GM12878 (cell line): ENCODE data around the gene SPDYA. TPM values are rescaled to one million over a fixed set of nuclear protein-coding genes. Genes with fewer than 3 reads are reported as not detected.

Experiments
- ASH2L ChIP-seq: fragments of 300-600, 200-600 bp; sonication (generic); IDR thresholded peaks from 2 replicates; pipeline ENCODE4 v1.6.1; 2017; ENCODE audit warnings: low read depth, mild to moderate bottlenecking, borderline replicate concordance
- CREM ChIP-seq: IDR thresholded peaks from 2 replicates; pipeline ENCODE4 v1.6.1; 2014; ENCODE audit warnings: antibody characterized with exemption, low read depth
- DPF2 ChIP-seq: fragments of 450-650 bp; IDR thresholded peaks from 2 replicates; pipeline ENCODE4 v1.6.1; 2017; ENCODE audit warnings: mild to moderate bottlenecking
- EP300 ChIP-seq, 2 experiments: fragments of 150-350 bp in 1 of 2; IDR thresholded peaks; 2 replicates each; pipeline ENCODE4 v1.6.1; 2011 to 2012; ENCODE audit warnings: low read depth in 2 of 2, low read length in 2 of 2, borderline replicate concordance in 1 of 2, improper control_type of control experiment in 1 of 2, inconsistent platforms in 1 of 2; ENCODE audit not compliant: control insufficient read depth in 1 of 2
- MTA3 ChIP-seq: IDR thresholded peaks from 2 replicates; pipeline ENCODE4 v1.6.1; 2012; ENCODE audit warnings: low read length, inconsistent platforms, borderline replicate concordance
- PBX3 ChIP-seq: IDR thresholded peaks from 2 replicates; pipeline ENCODE4 v1.6.1; 2011; ENCODE audit warnings: mild to moderate bottlenecking, low read depth, low read length, moderate library complexity; ENCODE audit not compliant: insufficient replicate concordance
- POLR2A ChIP-seq: IDR thresholded peaks from 2 replicates; pipeline ENCODE4 v1.6.1; 2011; ENCODE audit warnings: low read depth, mild to moderate bottlenecking, low read length
- POU2F2 ChIP-seq: IDR thresholded peaks from 3 replicates; pipeline ENCODE4 v1.6.1; 2011; ENCODE audit warnings: low read depth, mild to moderate bottlenecking, low read length, borderline replicate concordance
- RB1 ChIP-seq: fragments of 450-650 bp; formaldehyde crosslinking; IDR thresholded peaks from 2 replicates; pipeline ENCODE4 v1.6.1; 2017; ENCODE audit warnings: mild to moderate bottlenecking, borderline replicate concordance
- SIN3A ChIP-seq: IDR thresholded peaks from 2 replicates; pipeline ENCODE4 v1.6.1; 2012; ENCODE audit warnings: low read depth, low read length, improper control_type of control experiment
- SUPT20H ChIP-seq: IDR thresholded peaks from 2 replicates; pipeline ENCODE4 v1.6.1; 2011; ENCODE audit warnings: low read depth, mild to moderate bottlenecking, low read length, moderate library complexity, borderline replicate concordance; ENCODE audit not compliant: control insufficient read depth
- TCF3 ChIP-seq: IDR thresholded peaks from 2 replicates; pipeline ENCODE4 v1.6.1; 2012; ENCODE audit warnings: low read depth, mild to moderate bottlenecking, low read length, borderline replicate concordance; ENCODE audit not compliant: insufficient read depth
- polyA plus RNA-seq, 11 experiments: library from polyadenylated mRNA; depleted of rRNA in 4 of 11; unstranded in 6 of 11; stranded (reverse) in 5 of 11; fragments of >200 nt; fragmentation: Nextera tagmentation in 4 of 11; fragmentation: Illumina TruSeq in 1 of 11; extraction: Ambion mirVana in 4 of 11; extraction: Trizol in 1 of 11; gene quantifications; 1 replicate in 1 of 11; 2 replicates in 10 of 11; pipeline versions ENCODE4 v1.2.1 to v1.2.3, GENCODE V29; 2011 to 2016; ENCODE audit warnings: inconsistent platforms in 2 of 11, missing spikeins in 2 of 11, low read depth in 1 of 11
- total RNA-seq, 4 experiments: library from RNA; depleted of rRNA in 3 of 4; stranded (reverse); fragments of >200 nt in 3 of 4; fragmentation: Illumina TruSeq in 1 of 4; extraction: Trizol in 1 of 4; gene quantifications; 2 replicates each; pipeline versions ENCODE4 v1.2.1 to v1.2.3, GENCODE V29; 2013 to 2021
- TF ChIP-seq, protein P1 (sequence below): fragments of 450-650 bp; IDR thresholded peaks from 2 replicates; pipeline ENCODE4 v1.6.1; 2017; ENCODE audit warnings: borderline replicate concordance
- TF ChIP-seq, protein P2 (sequence below): fragments of 450-650 bp; IDR thresholded peaks from 2 replicates; pipeline ENCODE4 v1.6.1; 2017; ENCODE audit warnings: low read depth, mild to moderate bottlenecking, moderate library complexity
- TF ChIP-seq, protein P3 (sequence below): fragments of 450-650 bp; IDR thresholded peaks from 2 replicates; pipeline ENCODE4 v1.6.1; 2017; ENCODE audit warnings: mild to moderate bottlenecking, low read depth, inconsistent platforms; ENCODE audit not compliant: poor library complexity, severe bottlenecking

SPDYA gene
- total and polyA plus RNA-seq, 10 of the 15 experiments (the other 5 are each of a cell fraction or from before 2014, with no cell fraction given) = 0.12 to 2.4 (median 0.50) TPM

GRCh38 chr2:28894470-28895188 is 84.0 kb downstream of the SPDYA start, which contains the start of gene WDR43 (continued):
- peak; percentile 43; the same call in 1 of the 2 replicates for TF ChIP-seq RB1
- TF ChIP-seq, protein P1, sequence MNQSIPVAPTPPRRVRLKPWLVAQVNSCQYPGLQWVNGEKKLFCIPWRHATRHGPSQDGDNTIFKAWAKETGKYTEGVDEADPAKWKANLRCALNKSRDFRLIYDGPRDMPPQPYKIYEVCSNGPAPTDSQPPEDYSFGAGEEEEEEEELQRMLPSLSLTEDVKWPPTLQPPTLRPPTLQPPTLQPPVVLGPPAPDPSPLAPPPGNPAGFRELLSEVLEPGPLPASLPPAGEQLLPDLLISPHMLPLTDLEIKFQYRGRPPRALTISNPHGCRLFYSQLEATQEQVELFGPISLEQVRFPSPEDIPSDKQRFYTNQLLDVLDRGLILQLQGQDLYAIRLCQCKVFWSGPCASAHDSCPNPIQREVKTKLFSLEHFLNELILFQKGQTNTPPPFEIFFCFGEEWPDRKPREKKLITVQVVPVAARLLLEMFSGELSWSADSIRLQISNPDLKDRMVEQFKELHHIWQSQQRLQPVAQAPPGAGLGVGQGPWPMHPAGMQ = no peak
- 0 out of 2 replicates have a peak, but pooled peaks have one; percentile 21 for TF ChIP-seq SIN3A
- peak; percentile 97 for TF ChIP-seq POLR2A
- TF ChIP-seq EP300 (IDR thresholded peaks at IDR 0.05; ENCODE audit: borderline replicate concordance in 1 of 2, control insufficient read depth in 1 of 2, low read depth in 2 of 2, low read length in 2 of 2) = peak in 1 of 2 experiments; percentile 32; a peak in 1 of 4 replicates
- peak; percentile 90 for TF ChIP-seq CREM
- no peak; the same call in 1 of the 2 replicates for TF ChIP-seq TCF3
- TF ChIP-seq, protein P2, sequence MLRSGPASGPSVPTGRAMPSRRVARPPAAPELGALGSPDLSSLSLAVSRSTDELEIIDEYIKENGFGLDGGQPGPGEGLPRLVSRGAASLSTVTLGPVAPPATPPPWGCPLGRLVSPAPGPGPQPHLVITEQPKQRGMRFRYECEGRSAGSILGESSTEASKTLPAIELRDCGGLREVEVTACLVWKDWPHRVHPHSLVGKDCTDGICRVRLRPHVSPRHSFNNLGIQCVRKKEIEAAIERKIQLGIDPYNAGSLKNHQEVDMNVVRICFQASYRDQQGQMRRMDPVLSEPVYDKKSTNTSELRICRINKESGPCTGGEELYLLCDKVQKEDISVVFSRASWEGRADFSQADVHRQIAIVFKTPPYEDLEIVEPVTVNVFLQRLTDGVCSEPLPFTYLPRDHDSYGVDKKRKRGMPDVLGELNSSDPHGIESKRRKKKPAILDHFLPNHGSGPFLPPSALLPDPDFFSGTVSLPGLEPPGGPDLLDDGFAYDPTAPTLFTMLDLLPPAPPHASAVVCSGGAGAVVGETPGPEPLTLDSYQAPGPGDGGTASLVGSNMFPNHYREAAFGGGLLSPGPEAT = peak; percentile 83; the same call in 1 of the 2 replicates
- TF ChIP-seq, protein P3, sequence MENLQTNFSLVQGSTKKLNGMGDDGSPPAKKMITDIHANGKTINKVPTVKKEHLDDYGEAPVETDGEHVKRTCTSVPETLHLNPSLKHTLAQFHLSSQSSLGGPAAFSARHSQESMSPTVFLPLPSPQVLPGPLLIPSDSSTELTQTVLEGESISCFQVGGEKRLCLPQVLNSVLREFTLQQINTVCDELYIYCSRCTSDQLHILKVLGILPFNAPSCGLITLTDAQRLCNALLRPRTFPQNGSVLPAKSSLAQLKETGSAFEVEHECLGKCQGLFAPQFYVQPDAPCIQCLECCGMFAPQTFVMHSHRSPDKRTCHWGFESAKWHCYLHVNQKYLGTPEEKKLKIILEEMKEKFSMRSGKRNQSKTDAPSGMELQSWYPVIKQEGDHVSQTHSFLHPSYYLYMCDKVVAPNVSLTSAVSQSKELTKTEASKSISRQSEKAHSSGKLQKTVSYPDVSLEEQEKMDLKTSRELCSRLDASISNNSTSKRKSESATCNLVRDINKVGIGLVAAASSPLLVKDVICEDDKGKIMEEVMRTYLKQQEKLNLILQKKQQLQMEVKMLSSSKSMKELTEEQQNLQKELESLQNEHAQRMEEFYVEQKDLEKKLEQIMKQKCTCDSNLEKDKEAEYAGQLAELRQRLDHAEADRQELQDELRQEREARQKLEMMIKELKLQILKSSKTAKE = peak; percentile 11
- TF ChIP-seq PBX3 = no peak
- TF ChIP-seq SUPT20H = no peak
- no peak for TF ChIP-seq MTA3
- TF ChIP-seq ASH2L = 0 out of 2 replicates have a peak, but pooled peaks have one; percentile 90
- peak; percentile 43; the same call in 1 of the 3 replicates for TF ChIP-seq POU2F2
- TF ChIP-seq DPF2 = peak; percentile 78
- TF ChIP-seq, all 136 proteins: peak for 47
